DMS153 (cell line): ENCODE data around the gene TSC2.
A peak's percentile ranks its signal among the peaks of the same experiment; 100 is the strongest.
"Not testable (repeated sequence)": the region's sequence is repeated elsewhere in the genome, so short reads cannot be mapped to it uniquely, and the experiment has no call there.

Experiments used
- DNase-seq: peaks from one replicate; lab custom pipeline; 2025; lab: John Stamatoyannopoulos, UW

The TSC2 gene

DNA sequence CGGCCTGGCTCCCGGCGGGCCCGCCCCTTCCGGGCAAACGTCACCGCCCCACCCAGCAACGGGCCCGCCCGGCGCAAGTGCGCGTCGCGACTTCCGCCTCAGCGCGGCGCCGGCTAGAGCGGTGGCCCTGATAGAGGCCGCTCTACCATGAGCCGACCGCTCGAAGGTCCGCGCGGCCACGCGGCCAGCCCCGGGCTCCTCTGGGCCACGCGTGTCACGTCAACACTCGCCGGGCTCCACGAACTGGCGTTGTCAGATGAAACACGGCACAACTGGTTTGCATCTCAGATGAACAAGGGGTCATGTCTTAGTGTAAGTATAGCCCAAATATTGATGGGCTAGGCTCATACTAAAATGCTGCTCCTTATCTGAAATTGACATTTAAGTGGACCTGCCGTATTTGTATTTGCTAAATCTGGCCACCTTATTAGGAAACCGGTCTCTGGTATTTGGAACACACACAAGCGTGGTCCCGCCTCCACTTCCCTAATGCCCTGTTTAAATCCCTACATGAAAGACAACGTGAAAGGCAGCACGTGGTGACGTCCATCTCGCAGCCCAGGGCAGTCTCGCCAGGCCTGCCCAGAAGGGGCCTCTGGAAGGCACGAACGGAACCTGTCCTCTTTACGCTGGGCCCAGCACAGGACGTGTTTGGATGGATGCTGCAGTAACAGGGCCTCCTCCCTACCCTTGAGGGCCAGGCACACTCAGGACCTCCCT lies 37.8 kb upstream of the TSC2 start, which contains the start of gene ZNF598:
TSS of gene ZNF598 (minus strand) at position 31 of the 720 bp plus-strand sequence.
- DNase-seq = peak; percentile 75

- not testable (repeated sequence) for DNase-seq
Measured at GRCh38 chr16:2011726-2012125, 36.1 kb upstream of the TSC2 start.

GRCh38 chr16:2013527-2013926 lies 34.3 kb upstream of the TSC2 start:
- DNase-seq = no peak

- no peak for DNase-seq
Measured at GRCh38 chr16:2015117-2015946, 32.5 kb upstream of the TSC2 start.

- no peak for DNase-seq
Measured at GRCh38 chr16:2015947-2016208, 31.9 kb upstream of the TSC2 start.

- no peak for DNase-seq
Measured at GRCh38 chr16:2016407-2016922, 31.3 kb upstream of the TSC2 start.

- no peak for DNase-seq
Measured at GRCh38 chr16:2019518-2019920, 28.3 kb upstream of the TSC2 start, which contains the start of gene NPW. Gene NPW, plus strand, starts transcription at chr16:2019785.

DNA sequence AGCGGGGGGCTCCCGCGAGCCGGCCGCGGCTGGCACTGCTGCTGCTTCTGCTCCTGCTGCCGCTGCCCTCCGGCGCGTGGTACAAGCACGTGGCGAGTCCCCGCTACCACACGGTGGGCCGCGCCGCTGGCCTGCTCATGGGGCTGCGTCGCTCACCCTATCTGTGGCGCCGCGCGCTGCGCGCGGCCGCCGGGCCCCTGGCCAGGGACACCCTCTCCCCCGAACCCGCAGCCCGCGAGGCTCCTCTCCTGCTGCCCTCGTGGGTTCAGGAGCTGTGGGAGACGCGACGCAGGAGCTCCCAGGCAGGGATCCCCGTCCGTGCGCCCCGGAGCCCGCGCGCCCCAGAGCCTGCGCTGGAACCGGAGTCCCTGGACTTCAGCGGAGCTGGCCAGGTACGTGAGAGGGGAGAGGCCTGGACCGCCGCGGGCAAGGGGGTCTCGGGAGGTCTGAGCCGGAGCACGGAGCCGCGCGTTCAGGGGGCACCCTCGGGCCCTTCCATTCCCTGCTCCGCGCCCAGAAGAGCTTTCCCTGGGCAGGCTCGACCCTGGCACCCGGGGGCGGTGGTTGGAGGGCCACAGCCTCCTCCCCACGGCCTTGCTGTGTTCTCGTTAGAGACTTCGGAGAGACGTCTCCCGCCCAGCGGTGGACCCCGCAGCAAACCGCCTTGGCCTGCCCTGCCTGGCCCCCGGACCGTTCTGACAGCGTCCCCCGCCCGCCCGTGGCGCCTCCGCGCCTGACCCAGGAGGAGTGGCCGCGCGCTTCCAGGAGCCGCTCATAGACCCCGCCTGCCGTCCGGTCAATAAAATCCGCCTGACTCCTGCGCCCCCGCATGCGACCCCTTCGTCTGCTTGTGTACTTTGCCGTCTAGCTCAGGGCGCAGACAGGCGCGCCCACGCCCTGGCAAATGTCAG lies 27.6 kb upstream of the TSC2 start:
- no peak for DNase-seq

- DNase-seq = no peak
Measured at GRCh38 chr16:2022723-2023091, 25.1 kb upstream of the TSC2 start.

- peak; percentile 67 for DNase-seq
Measured at GRCh38 chr16:2023092-2024031, 24.4 kb upstream of the TSC2 start.

- no peak for DNase-seq
Measured at GRCh38 chr16:2024032-2024420, 23.8 kb upstream of the TSC2 start.

DNA sequence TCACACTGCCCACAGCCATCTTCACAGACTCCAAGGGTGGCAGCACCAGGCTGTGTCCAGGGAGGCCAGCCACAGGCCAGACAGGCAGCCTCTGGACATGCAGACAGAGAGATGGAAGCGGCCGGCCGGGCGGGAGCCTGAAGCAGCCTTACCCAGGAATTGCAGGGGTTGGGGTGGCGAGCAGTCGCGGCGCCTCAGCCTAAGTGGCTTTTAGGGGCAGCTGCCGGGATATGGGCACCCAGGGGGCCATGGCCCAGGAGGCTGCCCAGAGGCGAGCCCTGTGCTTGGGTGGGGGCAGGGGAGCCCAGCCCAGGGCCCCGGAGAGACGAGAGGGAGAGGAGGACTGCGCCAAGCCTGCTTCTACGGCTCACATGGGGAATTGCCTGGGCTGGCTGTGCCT lies 22.5 kb upstream of the TSC2 start:
- DNase-seq = no peak

DNA sequence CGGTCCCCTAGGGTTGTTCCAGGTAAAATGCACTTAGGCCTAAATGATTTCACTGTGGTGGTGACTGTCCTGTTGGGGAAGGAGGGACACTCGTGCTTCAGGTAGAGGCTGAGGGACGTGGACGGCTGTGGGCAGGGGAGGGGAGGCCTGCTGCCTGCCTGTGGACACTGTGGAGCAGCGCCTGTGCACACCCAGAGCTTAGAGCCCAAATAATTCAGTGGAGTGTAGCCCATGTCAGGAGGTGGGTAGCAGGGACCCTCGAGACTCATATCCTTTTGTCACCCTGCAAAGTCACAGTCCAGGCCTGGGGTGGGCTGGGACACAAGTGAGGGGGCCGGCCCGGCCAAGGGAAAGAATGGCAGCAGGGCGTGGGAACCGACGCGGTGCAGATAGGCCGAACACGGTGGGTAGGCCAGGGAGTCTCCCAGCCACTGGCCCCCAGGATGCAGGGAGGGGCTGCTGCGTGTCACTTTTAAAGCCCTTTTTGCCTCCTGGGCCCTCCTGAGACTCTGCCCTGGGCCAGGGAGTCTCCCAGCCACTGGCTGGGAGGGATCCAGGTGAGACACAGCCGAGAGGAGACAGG lies 21.8 kb upstream of the TSC2 start:
- no peak for DNase-seq

- DNase-seq = no peak
Measured at GRCh38 chr16:2026461-2027023, 21.2 kb upstream of the TSC2 start, which contains the start of gene NHERF2. Gene NHERF2, plus strand, starts transcription at chr16:2026902. Its CDS starts 104 bp downstream, at chr16:2027006.

DNA sequence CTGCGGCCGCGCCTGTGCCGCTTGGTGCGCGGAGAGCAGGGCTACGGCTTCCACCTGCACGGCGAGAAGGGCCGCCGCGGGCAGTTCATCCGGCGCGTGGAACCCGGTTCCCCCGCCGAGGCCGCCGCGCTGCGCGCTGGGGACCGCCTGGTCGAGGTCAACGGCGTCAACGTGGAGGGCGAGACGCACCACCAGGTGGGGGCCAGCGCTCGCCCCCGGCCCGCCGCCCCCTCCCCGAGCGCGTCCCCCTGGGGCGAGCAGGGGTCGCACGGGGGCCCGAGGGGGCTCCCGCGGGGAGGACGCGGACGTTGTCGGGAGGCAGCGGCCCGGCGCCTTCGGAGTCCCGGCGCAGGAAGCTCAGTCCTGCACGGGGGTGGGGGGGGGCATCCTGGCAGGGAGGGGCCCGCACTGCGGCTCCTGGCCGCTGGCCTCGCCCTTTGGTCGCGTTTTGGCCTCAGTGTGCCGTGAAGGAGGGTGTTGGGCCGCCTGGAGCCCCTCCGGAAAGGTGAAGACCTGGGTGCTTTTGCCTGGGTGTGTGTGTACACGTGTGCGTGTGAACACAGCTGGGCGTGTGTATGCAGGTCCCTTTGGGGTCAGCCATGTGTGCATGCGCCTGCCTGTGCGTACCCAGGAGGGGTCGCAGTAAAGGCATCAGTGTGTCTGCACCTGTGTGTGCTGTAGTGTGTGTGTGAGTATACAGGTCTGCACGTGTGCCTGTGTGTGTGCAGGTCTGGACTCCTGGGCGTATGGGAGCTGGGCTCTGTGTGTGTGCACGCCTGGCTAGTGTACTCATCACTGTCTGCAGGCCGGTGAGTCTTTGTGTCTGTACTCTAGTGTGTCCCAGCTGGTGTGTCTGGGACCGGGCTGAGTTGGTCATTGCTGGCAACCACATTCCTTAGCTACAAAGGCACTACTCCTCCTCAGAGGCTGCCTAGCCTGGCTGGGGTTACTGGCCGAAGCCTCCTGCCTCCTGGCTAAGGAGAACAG lies 20.5 kb upstream of the TSC2 start:
- no peak for DNase-seq

- no peak for DNase-seq
Measured at GRCh38 chr16:2028146-2028545, 19.6 kb upstream of the TSC2 start.

DNA sequence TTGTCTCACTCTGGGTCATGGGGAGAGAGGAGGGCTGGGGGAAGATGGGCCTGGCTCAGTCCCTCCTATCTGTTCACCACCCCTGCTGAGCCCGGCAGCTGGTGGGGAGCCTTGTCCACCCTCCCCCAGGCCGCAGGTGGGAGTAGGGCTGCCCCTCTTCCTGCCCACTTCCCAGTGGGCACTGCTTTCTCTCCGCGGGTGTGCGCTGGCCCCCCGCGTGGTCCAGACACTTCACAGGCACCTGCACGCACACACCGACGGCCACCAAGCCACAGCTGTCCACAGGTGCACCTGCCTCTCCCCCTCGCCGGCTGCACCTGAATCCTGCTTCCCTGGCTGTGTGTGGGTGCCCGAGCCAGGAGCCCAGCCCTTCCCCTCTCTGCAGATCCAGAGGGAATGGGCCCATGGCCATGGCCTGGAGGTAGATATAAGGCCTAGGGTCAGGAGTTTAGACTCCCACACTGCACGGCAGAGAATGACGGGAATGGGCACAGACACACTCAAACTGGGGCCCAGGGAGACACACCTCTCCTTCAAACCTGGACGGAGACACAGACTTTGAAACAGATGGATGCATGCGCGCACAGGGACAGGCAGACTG lies 19.1 kb upstream of the TSC2 start:
- DNase-seq = no peak

GRCh38 chr16:2029350-2029749 lies 18.4 kb upstream of the TSC2 start:
- no peak for DNase-seq

DNA sequence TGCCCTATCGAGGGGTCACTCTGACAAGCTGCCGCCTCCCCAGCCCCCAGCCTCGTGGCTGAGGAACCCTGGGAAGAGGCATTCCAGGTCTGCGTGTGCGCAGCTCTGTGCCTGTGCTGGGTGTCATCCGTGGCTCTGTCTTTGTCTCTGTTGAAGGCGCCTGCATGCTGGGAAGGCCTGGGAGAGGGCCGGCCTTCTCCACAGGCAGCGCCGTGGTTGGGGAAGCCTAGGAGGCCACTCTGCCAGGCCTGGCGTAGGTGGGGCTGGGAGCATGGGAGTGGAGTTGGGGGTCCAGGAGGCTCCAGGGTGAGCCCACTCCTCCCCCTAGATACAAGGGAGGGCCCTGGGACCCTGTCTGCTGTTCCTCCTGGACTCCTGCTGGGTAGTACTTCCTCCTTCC lies 17.7 kb upstream of the TSC2 start:
- no peak for DNase-seq
